GM15510 (cell line): ENCODE data around the gene PSMB2.

Source experiments
- POLR2A ChIP-seq: IDR thresholded peaks from 3 replicates; pipeline ENCODE4 v1.6.1; 2011; ENCODE audit warnings: borderline replicate concordance; ENCODE audit not compliant: insufficient read length; ENCODE audit errors: extremely low read depth

The PSMB2 gene

DNA sequence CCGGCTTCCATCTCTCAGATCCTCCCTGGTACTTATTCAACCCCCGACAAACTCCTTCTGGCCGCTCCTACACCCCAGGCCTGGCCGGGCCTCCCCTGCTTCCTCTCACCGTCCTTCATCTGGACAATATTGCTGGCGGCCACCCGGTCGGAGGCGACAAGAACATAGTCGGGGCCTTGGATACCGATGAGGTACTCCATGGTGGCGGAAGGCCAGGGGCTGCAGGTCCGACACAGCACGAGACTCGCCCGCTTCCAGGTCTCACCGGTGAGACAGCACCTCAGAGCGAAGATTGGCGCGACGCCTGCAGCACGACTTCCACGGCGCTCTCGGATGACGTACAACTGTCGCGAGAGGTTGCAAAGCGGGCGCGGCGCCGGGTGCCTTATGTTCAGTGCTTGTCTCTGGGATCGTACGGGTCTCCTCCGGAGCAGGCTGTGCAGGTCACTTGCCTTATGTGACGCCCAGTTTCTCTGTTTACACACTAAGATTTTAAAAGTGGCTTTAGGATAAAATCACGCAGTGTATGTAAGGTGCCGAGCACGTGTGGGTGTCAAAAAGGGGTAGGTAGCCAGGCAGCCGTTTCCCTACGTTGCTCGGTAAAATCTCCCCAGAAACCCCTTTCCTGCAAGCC, at the start of gene PSMB2:
TSS of gene PSMB2 (minus strand) at position 294 of the 634 bp plus-strand sequence. CDS start at position 200, 94 bp downstream.
- TF ChIP-seq POLR2A: peak; percentile 95

DNA sequence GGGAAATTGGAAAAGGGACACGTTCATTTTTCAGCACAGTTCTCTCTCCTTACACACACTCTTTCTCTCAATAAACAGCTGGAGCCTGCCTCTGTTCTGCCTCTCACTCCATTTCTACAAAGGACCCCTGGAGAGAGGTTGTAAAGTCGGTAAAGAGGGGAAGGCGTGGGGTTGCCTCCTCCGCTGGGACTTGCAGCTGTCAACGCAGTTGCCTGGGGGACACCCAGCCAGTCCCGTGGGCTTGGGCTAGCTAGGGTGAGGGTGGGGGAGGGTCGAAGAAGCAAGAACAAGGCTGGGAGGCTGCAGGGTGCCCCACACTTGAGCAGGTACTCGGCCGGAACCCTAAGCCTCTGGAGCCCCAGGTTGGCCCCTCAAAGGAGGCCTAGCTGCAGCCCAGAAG, 49.8 kb upstream of the PSMB2 start:
- no peak for TF ChIP-seq POLR2A

DNA sequence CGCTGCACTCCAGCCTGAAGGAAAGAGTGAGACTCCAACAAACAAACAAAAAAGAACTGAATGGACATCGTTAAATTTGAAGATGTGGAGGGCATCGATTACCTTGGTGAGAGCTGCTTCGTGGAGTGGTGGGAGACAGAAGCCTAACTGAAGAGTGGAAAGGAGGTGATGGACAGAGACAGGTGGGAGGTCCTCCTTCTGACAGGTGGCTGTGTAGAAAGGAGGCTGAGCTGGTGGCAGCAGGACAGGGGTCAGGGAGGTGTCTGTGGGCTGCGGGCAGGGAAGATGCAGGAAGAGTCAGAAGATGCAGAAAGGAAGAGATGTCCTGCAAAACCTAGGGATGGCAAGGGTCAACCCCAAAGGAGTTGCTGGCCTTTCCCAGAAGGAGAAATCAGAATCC, 46.8 kb upstream of the PSMB2 start:
- TF ChIP-seq POLR2A: no peak

DNA sequence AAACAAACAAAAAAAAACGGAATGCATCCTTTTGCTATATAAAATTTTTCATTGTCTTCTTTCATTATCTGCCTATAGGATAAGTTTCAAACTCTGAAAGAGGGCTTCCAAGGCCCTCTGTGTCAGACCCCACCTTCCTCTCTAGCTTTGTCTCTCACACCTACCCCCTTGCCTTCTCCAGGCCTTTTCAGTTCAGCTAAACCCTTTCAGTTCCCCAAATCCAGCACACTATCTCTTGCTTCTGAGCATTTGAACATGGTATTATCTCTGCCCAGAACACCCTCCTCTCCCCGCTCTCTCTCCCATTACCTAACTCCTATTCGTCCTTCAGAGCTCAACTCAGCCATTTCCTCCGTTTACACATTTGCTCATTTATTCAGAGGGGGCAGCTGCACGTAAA, 41.7 kb upstream of the PSMB2 start:
- no peak for TF ChIP-seq POLR2A

DNA sequence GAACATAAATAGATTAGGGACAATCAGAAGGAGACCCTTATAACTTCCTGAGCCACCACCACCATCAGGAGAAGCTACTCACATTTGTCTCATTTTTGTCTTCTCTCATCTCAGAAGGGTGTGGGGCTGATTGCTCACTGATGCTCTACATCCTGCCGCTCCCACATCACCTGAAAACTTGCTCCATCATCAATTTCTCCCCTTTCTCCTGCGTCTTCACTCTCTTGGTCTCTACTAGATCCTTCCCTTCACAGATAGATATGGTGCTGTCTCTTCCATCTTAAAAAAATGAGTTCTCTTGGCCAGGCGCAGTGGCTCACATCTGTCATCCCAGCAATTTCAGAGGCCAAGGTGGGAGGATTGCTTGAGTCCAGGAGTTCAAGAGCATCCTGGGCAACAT, 38.9 kb upstream of the PSMB2 start:
- no peak for TF ChIP-seq POLR2A

DNA sequence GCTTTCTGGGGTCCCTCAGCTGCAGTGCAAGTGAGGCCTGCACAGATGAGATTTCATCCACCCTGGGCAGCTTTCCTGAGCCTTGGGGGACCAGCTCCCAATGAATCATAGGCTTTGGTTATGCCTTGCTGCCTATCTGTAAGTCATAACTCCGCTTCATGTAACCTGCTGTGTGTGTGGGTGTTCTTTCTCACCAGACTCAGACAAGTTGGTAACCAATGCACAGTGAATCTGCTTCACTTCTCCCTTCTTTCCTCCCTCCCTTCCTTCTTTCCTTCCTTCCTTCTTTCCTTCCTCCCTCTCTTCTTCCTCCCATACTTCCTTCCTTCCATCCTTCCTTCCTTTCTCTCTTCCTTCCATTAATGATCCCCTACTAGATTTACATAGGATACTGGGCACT, 34.4 kb upstream of the PSMB2 start:
- no peak for TF ChIP-seq POLR2A

DNA sequence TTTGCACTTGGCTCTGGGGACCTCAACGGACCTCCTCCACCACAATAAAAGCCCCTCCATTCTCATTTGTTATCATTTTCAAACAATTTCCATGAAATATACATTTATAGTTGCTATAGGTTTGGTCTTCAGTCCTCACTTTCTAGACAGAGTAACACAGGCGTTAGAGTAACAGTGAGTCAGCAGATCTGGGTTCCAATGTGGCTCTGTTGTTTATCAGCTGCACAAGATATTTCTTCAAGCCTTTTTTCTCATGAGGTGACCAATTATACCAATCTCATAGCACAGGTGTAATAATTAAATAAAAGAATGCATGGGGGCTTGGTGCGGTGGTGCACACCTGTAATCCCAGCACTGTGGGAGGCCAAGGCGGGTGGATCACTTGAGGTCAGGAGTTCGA, 32.8 kb upstream of the PSMB2 start:
- no peak for TF ChIP-seq POLR2A

DNA sequence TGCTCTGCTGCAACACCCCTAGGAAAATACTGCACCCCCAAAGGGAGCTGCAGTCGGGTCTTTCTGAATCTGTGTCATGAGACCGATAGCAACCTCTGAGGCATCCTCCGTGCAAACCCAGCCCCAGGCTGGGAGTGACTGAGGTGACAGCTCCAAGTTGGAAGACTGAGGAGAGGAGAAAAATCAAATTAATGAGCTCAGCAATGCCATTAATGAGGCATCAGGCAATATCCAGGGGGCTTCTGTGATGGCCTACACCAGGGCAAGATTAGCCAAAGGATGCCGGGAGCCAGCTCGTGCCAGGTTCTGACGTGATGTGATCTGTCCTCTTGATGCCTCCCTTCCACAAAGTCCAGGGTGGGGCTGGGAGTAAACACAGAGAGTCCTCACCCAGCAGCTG, 30.8 kb upstream of the PSMB2 start:
- TF ChIP-seq POLR2A: no peak

DNA sequence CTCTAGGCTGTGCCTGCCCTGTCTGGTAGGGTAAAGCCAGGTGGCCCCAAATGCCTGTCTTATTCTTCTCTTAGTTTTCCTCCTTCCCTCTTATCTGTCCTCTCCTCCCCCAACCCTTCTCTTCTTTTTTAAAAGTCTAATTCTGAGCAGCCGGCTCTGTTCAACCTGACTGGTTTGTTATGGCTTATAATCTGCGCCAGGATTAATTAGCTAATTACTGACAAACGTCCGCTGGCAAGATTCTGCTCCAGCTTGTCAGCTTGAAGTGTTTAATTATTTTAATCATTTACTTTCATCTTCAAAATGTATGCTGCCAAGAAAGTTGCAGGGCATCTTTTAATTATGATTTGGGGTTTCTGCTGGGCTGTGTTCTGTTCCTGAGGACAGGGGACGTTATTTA, 27.2 kb upstream of the PSMB2 start:
- TF ChIP-seq POLR2A: no peak

DNA sequence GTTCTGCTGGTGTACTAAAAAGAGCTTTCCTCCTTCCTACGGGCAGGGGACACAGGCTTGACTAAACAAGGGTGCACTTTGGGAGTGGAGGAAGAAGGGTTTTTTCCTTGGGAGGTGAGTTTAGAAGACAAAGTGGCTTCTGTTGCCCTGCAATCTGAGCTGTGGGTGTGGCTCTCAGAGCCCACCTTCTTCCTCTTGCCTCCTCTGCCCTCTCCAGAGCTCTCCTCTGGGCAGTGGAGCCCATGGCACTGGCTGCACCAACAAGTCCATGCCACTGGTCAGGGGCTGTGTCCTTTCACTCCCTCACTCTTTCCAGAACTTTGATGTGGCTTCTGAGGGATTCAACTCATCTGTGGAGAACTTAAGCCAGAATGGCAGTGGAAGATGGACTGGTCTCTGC, 25.6 kb upstream of the PSMB2 start:
- TF ChIP-seq POLR2A: no peak

DNA sequence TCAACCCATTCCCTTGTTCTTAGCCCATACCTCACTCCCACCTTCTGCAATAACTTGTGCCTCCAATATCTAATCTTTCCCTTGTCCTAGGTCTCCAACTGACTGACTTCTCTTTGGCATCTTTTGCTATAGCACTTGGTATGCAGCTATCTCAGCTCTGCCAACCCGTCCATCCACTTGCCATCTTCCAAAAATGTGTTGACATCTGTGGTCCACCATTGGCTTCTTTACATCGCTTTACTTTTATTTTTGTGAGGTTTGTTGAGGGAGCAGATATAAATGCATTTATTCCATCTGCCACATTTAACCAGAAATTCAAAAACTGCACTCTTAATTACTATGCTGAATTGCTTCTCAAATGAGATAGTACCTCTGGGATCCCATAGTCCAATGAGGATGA, 24.9 kb upstream of the PSMB2 start:
- no peak for TF ChIP-seq POLR2A

DNA sequence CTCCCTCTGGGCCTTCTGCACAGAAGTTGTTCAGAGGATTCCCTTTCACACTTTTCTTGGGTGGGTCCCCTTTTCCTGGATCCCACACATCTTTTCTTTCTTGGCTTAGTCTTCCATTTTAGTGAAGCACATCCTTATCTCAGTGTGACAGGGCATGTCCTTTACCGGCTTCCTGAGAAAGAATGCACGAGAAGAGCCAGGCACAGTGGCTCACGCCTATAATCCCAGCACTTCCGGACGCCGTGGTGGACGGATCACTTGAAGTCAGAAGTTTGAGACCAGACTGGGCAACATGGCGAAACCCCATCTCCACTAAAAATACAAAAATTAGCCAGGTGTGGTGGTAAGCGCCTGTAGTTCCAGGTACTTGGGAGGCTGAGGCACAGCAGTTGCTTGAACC, 22.1 kb upstream of the PSMB2 start:
- no peak for TF ChIP-seq POLR2A

DNA sequence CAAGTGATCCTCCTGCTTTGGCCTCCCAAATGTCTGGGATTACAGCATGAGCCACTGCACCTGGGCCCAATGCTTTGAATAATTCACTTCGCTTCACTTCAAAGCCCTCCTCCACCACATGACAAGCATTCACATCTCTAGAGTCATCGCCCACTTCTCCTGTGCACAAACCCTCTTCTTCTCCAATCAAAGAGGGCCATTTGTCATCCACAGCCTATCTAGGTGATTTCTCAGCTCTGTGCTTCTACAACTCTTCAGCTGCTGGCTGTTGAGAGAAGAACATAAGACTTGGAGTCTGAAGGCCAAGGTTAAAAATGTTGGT, 20.1 kb upstream of the PSMB2 start:
- no peak for TF ChIP-seq POLR2A

DNA sequence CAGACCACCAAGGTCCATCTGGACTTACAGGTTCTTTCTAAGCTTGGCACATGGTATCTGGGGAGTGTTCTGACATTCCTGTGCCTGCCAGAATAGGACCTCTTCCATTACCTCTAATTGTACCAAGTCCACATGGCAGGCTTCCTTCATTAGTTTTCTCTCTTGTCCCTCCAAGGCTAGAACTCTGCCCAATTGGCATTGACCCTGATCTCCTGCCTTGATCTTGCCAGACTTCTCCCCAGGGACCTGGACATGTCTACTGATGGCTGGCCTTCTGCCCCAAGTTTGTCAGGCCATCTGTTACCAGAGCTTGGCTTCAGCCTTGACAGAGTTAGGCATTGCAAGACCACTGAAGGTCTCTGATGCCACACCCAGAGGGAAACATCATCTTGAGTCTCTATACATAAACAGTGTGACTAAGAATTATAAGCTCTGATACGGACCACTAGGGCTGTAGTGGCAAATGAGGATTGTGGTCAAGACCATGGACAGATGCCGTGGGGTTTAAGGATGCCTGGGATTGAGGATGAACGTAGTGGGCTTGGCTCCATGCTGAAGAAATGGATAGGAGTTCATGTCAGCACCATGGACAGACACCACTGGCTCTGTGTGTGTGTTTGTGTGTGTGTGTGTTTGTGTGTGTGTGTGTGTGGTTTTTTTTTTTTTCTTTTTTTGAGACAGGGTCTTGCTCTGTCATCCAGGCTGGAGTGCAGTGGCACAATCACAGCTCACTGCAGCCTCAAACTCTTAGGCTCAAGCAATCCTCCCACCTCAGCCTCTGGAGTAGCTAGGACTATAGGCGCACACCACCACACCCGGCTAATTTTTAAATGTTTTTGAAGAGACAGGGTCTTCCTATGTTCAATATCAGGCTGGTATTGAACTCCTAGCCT, 19.5 kb upstream of the PSMB2 start:
- no peak for TF ChIP-seq POLR2A

DNA sequence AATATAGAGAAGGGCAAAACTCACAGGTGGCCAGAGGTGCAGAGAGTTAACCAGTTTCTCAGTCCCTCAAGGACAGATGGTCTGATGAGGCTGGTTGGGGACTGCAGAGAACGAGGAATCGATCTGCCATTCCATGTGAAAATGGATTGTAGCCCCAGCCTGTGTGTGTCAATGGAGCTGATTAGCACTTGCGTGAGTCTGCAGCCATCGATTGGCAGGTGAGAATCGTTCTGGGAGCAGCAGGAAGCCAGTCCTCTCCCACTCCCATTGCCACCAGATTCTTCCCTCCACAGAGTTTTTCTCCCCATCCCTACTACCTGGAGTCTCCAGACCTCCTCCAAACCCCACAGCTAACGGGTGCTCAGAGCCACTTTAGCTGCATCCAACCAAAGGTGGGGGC, 18.3 kb upstream of the PSMB2 start:
- no peak for TF ChIP-seq POLR2A

DNA sequence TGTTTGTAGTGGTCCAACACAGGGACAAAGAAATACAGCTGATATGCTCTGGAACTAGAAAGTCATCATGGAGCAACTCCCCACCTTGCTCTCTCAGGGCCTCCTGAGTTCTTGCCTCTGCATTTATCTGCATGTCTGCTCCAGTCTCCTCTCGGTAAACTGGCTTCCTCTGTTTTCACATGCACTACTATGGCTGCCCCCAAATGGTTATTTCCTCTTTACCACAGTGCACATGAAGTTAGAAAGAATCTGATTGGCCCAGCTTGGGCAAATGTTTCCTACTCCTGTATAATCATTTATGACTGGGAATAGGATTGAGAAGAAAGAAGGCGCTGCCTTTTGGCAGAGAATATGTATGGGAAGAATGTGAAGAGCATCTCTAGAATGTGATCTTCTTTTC, 16.5 kb upstream of the PSMB2 start:
- TF ChIP-seq POLR2A: no peak
